ENCODE data around the gene RPP14.
"Not testable (repeated sequence)": the region's sequence is repeated elsewhere in the genome, so short reads cannot be mapped to it uniquely, and the experiment has no call there.

RPP14 gene

DNA sequence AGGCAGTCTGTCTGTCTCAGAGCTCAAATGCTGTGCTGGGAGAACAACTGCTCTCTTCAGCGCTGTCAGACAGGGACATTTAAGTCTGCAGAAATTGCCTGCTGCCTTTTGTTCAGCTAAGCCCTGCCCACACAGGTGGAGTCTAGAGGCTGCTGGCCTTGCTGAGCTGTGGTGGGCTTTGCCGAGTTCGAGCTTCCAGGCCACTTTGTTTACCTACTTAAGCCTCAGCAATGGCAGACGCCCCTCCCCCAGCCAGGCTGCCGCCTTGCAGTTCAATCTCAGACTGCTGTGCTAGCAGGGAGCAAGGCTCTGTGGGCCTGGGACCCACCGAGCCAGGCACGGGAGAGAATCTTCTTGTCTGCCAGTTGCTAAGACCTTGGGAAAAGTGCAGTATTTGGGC is 25.0 kb upstream of the RPP14 start:
- no peak for DNase-seq (ENCODE audit: low read depth in 2 of 2)
- TF ChIP-seq, protein P1, sequence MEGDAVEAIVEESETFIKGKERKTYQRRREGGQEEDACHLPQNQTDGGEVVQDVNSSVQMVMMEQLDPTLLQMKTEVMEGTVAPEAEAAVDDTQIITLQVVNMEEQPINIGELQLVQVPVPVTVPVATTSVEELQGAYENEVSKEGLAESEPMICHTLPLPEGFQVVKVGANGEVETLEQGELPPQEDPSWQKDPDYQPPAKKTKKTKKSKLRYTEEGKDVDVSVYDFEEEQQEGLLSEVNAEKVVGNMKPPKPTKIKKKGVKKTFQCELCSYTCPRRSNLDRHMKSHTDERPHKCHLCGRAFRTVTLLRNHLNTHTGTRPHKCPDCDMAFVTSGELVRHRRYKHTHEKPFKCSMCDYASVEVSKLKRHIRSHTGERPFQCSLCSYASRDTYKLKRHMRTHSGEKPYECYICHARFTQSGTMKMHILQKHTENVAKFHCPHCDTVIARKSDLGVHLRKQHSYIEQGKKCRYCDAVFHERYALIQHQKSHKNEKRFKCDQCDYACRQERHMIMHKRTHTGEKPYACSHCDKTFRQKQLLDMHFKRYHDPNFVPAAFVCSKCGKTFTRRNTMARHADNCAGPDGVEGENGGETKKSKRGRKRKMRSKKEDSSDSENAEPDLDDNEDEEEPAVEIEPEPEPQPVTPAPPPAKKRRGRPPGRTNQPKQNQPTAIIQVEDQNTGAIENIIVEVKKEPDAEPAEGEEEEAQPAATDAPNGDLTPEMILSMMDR (IDR thresholded peaks at IDR 0.05; ENCODE audit: low read depth, low read length), result no peak

DNA sequence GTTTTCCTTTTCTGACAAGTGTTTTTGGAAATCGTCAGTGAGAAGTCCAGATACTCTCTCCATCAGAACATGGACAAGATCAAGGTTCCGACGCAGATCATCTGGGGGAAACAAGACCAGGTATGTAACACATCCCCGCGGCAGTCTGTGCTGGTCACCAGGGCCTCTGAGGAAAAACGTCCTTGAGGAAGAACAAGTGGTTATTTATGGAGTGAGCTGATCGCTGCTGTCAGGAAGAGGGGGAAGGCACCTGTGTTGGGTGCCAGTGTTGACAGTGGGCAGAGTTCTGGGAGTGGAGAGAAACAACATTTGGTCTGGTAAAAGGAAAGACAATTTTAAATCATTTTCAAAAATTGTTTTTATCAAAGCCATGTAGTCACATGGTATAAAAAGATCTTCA is 20.7 kb upstream of the RPP14 start:
- TF ChIP-seq, protein P1 (IDR thresholded peaks at IDR 0.05; ENCODE audit: low read depth, low read length), result no peak

More for the DNA sequence above, 25.0 kb upstream of the RPP14 start:
- H3K4me3 ChIP-seq (replicated peaks in 1 of 2; ENCODE audit: low read depth in 2 of 2, low read length in 2 of 2), result no peak overlapping the region

DNA sequence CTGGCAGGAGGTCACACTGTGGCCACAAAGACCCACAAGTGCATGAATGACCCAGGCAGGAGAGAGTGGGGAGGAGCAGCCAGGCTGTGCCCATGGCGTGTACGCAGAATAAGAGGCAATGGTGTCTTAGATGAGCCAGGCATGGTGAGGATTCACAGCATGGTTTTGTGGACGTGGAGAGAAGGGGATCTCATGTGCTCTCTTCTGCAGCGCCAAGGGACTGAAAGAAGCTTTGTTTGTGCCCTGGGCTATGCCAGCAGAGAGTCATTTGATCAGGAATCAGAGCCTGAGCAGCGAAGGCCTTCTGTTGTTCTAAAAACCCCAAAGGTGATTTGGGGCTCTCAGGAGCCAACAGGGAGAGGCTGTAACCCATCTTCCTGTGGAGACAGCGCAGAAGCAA is 18.7 kb upstream of the RPP14 start:
- DNase-seq (ENCODE audit: low read depth in 2 of 2), result no peak
- TF ChIP-seq, protein P1 (IDR thresholded peaks at IDR 0.05; ENCODE audit: low read depth, low read length), result no peak
- no peak overlapping the region for H3K4me3 ChIP-seq (replicated peaks in 1 of 2; ENCODE audit: low read depth in 2 of 2, low read length in 2 of 2)

More for the DNA sequence above, 20.7 kb upstream of the RPP14 start:
- no peak for DNase-seq (ENCODE audit: low read depth in 2 of 2)
- no peak overlapping the region for H3K4me3 ChIP-seq (replicated peaks in 1 of 2; ENCODE audit: low read depth in 2 of 2, low read length in 2 of 2)

DNA sequence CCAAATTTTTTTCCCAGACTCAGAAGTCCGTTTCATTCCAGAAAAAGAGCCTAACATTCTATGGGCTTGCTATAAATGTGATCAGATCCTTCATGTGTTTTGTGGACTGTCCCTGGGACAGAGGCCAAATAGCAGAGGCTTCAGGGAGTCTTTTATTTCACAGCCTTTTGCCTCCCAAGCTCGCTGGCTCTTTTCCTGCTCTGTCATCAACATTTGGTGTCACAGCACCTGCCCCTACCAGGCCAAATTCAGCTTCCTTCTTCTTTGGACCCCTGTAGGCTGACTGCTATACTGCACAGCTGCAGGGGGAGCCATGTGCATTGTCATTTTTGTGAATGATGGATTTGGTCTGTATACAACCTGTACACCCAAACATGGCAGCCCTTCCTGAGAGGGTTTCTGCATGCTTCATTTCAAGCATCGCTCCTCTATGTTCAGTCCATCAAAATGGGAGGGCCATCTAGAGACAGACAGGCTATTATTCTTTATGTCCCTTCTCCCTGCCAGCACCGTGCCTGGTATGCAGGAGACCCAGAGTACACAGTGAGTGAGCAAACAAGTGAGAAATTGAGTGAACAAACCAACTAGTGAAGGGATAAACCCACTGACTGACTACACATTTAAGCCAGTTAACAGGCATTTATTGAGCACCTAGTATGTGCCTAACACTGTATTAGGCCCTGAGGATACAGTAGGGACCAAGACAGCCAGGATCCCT is 17.9 kb upstream of the RPP14 start:
- no peak for DNase-seq (ENCODE audit: low read depth in 2 of 2)
- H3K4me3 ChIP-seq (replicated peaks in 1 of 2; ENCODE audit: low read depth in 2 of 2, low read length in 2 of 2), result no peak overlapping the region
- TF ChIP-seq, protein P1 (IDR thresholded peaks at IDR 0.05; ENCODE audit: low read depth, low read length), result peak; percentile 7

DNA sequence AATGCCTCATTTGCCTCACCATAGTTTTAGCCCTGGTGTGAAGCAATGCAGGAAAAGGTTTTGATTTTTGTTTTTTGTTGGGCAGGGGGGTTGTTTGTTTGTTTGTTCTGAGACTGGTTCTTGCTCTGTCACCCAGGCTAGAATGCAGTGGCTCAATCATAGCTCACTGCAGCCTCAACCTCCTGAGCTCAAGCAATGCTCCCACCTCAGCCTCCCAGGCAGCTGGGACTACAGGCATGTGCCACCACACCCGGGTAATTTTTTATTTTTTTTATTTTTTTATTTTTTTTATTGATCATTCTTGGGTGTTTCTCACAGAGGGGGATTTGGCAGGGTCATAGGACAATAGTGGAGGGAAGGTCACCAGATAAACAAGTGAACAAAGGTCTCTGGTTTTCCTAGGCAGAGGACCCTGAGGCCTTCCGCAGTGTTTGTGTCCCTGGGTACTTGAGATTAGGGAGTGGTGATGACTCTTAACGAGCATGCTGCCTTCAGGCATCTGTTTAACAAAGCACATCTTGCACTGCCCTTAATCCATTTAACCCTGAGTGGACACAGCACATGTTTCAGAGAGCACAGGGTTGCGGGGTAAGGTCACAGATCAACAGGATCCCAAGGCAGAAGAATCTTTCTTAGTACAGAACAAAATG is 17.0 kb upstream of the RPP14 start:
- not testable (repeated sequence) for DNase-seq (ENCODE audit: low read depth in 2 of 2); H3K4me3 ChIP-seq (replicated peaks in 1 of 2; ENCODE audit: low read depth in 2 of 2, low read length in 2 of 2)

DNA sequence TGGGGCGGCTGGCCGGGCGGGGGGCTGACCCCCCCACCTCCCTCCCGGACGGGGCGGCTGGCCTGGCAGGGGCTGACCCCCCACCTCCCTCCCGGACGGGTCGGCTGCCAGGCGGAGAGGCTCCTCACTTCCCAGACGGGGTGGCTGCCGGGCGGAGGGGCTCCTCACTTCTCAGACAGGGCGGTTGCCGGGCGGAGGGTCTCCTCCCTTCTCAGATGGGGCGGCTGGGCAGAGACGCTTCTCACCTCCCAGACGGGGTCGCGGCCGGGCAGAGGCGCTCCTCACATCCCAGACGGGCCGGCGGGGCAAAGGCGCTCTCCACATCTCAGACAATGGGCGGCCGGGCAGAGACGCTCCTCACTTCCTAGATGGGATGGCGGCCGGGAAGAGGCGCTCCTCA is 15.6 kb upstream of the RPP14 start:
- DNase-seq (ENCODE audit: low read depth in 2 of 2); H3K4me3 ChIP-seq (replicated peaks in 1 of 2; ENCODE audit: low read depth in 2 of 2, low read length in 2 of 2): not testable (repeated sequence)

DNA sequence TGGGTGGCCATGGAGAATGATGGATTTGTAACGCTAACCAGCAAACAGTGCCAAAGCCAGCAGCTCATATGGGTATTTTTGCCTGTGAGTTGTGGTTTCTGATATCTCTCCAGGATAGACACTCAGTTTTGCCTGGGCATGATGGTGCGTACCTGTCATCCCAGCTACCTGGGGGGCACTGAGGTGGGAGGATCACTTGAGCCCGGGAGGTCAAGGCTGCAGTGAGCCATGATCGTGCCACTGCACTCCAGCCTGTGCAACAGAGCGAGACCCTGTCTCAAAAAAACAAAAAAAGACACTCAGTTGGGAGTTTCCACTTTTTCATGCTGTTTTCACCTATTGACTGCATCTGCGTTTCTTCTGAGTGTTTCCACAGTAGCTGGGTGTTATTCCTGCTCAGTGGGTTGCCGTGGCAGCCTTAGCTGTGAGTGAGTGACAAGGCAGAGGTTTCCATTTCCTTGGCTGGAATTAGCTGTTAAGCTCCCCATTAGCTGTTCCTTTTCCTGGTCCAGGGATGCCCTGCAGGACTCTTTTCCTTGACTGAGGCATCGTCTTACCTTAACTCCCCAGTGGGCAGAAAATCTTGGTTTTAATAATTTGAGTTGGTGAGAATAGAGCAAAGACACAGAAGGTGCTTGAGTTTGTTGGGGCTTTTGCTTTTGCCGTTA is 14.2 kb upstream of the RPP14 start:
- TF ChIP-seq, protein P1 (IDR thresholded peaks at IDR 0.05; ENCODE audit: low read depth, low read length), result no peak
- H3K4me3 ChIP-seq (replicated peaks in 1 of 2; ENCODE audit: low read depth in 2 of 2, low read length in 2 of 2), result no peak overlapping the region
- DNase-seq (ENCODE audit: low read depth in 2 of 2), result no peak
